H9 (cell line): ENCODE measurements around the gene CCS. TPM values are rescaled to one million over a fixed set of nuclear protein-coding genes. Genes with fewer than 3 reads are reported as not detected.

Experiments
- DNase-seq: peaks from one replicate; pipeline ENCODE4 v3.0.0-alpha.2; 2017
- H2AFZ ChIP-seq: one replicate; pipeline ENCODE4 v1.6.1; 2013; ENCODE audit warnings: mild to moderate bottlenecking, low read length, control low read depth, moderate library complexity
- H2AK5ac ChIP-seq: 2 replicates; pipeline ENCODE4 v1.6.1; 2013; ENCODE audit warnings: low read length, control low read depth, mixed read lengths; ENCODE audit not compliant: insufficient read length
- H2BK120ac ChIP-seq: one replicate; pipeline ENCODE4 v1.6.1; 2013; ENCODE audit warnings: low read depth, mild to moderate bottlenecking, low read length, control low read depth, inconsistent platforms; ENCODE audit not compliant: poor library complexity, severe bottlenecking
- H2BK12ac ChIP-seq: 2 replicates; pipeline ENCODE4 v1.6.1; 2013; ENCODE audit warnings: low read length, control low read depth, mixed read lengths, low read depth; ENCODE audit not compliant: insufficient read length
- H2BK15ac ChIP-seq: 2 replicates; pipeline ENCODE4 v1.6.1; 2013; ENCODE audit warnings: low read depth, low read length, control low read depth
- H2BK20ac ChIP-seq: one replicate; pipeline ENCODE4 v1.6.1; 2013; ENCODE audit warnings: low read depth, mild to moderate bottlenecking, low read length, control low read depth, inconsistent platforms; ENCODE audit not compliant: poor library complexity, severe bottlenecking
- H2BK5ac ChIP-seq: 2 replicates; pipeline ENCODE4 v1.6.1; 2013; ENCODE audit warnings: low read length, control low read depth, mixed read lengths; ENCODE audit not compliant: insufficient read length
- H3K14ac ChIP-seq: 2 replicates; pipeline ENCODE4 v1.6.1; 2013; ENCODE audit warnings: low read length, control low read depth; ENCODE audit not compliant: insufficient read depth
- H3K18ac ChIP-seq: 2 replicates; pipeline ENCODE4 v1.6.1; 2013; ENCODE audit warnings: low read depth, mild to moderate bottlenecking, mixed read lengths, low read length, control low read depth; ENCODE audit not compliant: insufficient read length
- H3K23ac ChIP-seq: 2 replicates; pipeline ENCODE4 v1.6.1; 2013; ENCODE audit warnings: low read length, control low read depth, mixed read lengths, low read depth; ENCODE audit not compliant: insufficient read length
- H3K23me2 ChIP-seq: 2 replicates; pipeline ENCODE4 v1.6.1; 2013; ENCODE audit warnings: low read depth, mild to moderate bottlenecking, mixed read lengths, low read length, control low read depth; ENCODE audit not compliant: insufficient read length, poor library complexity, severe bottlenecking
- H3K27ac ChIP-seq: 2 replicates; pipeline ENCODE4 v1.5.1; 2013; ENCODE audit warnings: low read length, control low read depth, mixed read lengths, low read depth; ENCODE audit not compliant: insufficient read length
- H3K27me3 ChIP-seq: 2 replicates; pipeline ENCODE4 v1.6.1; 2013; ENCODE audit warnings: low read length, control low read depth, inconsistent platforms; ENCODE audit not compliant: insufficient read depth
- H3K4ac ChIP-seq: 2 replicates; pipeline ENCODE4 v1.6.1; 2013; ENCODE audit warnings: low read depth, mild to moderate bottlenecking, control low read depth, inconsistent platforms, low read length, moderate library complexity
- H3K4me1 ChIP-seq: 2 replicates; pipeline ENCODE4 v1.6.1; 2013; ENCODE audit warnings: low read length, control low read depth, inconsistent platforms; ENCODE audit not compliant: insufficient read depth
- H3K4me2 ChIP-seq: 2 replicates; pipeline ENCODE4 v1.6.1; 2013; ENCODE audit warnings: low read length, control low read depth, mixed read lengths; ENCODE audit not compliant: insufficient read length, insufficient read depth
- H3K56ac ChIP-seq: 2 replicates; pipeline ENCODE4 v1.6.1; 2013; ENCODE audit warnings: low read depth, mild to moderate bottlenecking, mixed read lengths, low read length, control low read depth; ENCODE audit not compliant: insufficient read length
- H3K79me1 ChIP-seq: 2 replicates; pipeline ENCODE4 v1.6.1; 2013; ENCODE audit warnings: low read depth, mild to moderate bottlenecking, moderate library complexity, low read length, control low read depth, inconsistent platforms; ENCODE audit not compliant: insufficient read depth, poor library complexity, severe bottlenecking
- H3K79me2 ChIP-seq: 2 replicates; pipeline ENCODE4 v1.6.1; 2013; ENCODE audit warnings: low read length, control low read depth, inconsistent platforms; ENCODE audit not compliant: insufficient read depth
- H3K9ac ChIP-seq: 2 replicates; pipeline ENCODE4 v1.6.1; 2013; ENCODE audit warnings: low read length, control low read depth, mixed read lengths; ENCODE audit not compliant: insufficient read length; ENCODE audit errors: extremely low read depth
- H3K9me3 ChIP-seq: one replicate; pipeline ENCODE4 v1.6.1; 2013; ENCODE audit warnings: low read depth, low read length, inconsistent platforms; ENCODE audit not compliant: control insufficient read depth
- H3T11ph ChIP-seq: one replicate; pipeline ENCODE4 v1.6.1; 2013; ENCODE audit warnings: mild to moderate bottlenecking, low read length, control low read depth, inconsistent platforms
- H4K20me1 ChIP-seq: one replicate; pipeline ENCODE4 v1.6.1; 2013; ENCODE audit not compliant: control insufficient read depth, insufficient read length, insufficient read depth
- H4K5ac ChIP-seq: 2 replicates; pipeline ENCODE4 v1.6.1; 2013; ENCODE audit warnings: low read depth, mild to moderate bottlenecking, mixed read lengths, low read length, control low read depth; ENCODE audit not compliant: insufficient read length
- H4K8ac ChIP-seq: replicated peaks from 2 replicates; pipeline ENCODE4 v1.6.1; 2013; ENCODE audit warnings: low read length, control low read depth, mixed read lengths, low read depth; ENCODE audit not compliant: insufficient read length
- H4K91ac ChIP-seq: 2 replicates; pipeline ENCODE4 v1.6.1; 2013; ENCODE audit warnings: low read depth, mild to moderate bottlenecking, moderate library complexity, mixed read lengths, low read length, control low read depth; ENCODE audit not compliant: insufficient read length
- H3K27ac Mint-ChIP-seq, 3 experiments: 2 replicates in 2 of 3; 3 replicates in 1 of 3; pipeline ENCODE4 v1.8.0; 2020 to 2021; ENCODE audit warnings: mixed read lengths in 3 of 3, mild to moderate bottlenecking in 1 of 3, moderate library complexity in 1 of 3
- H3K27me3 Mint-ChIP-seq: 2 replicates; pipeline ENCODE4 v1.8.0; 2021; ENCODE audit warnings: low read depth, mild to moderate bottlenecking, moderate library complexity, mixed read lengths
- H3K36me3 Mint-ChIP-seq, 3 experiments: 2 replicates in 2 of 3; 3 replicates in 1 of 3; pipeline ENCODE4 v1.8.0; 2020 to 2021; ENCODE audit warnings: low read depth in 3 of 3, mixed read lengths in 3 of 3; ENCODE audit not compliant: insufficient read depth in 1 of 3
- H3K4me1 Mint-ChIP-seq, 2 experiments: 2 replicates each; pipeline ENCODE4 v1.8.0; 2020; ENCODE audit warnings: mixed read lengths in 2 of 2
- H3K4me3 Mint-ChIP-seq, 2 experiments: 2 replicates in 1 of 2; 3 replicates in 1 of 2; pipeline ENCODE4 v1.8.0; 2020 to 2021; ENCODE audit warnings: mild to moderate bottlenecking in 2 of 2, mixed read lengths in 2 of 2, moderate library complexity in 1 of 2
- H3K9me3 Mint-ChIP-seq, 2 experiments: 2 replicates in 1 of 2; 3 replicates in 1 of 2; pipeline ENCODE4 v1.8.0; 2020; ENCODE audit warnings: mild to moderate bottlenecking in 2 of 2, mixed read lengths in 2 of 2, moderate library complexity in 1 of 2
- CTCF ChIP-seq: fragments of 200-600 bp; sonication (generic); conservative IDR thresholded peaks from 3 replicates; pipeline ENCODE4 v1.8.0; 2021; ENCODE audit warnings: antibody characterized with exemption, mild to moderate bottlenecking
- WGBS: extraction: QIAGEN DNeasy Blood & Tissue Kit; methylation state at CpG from one replicate; pipeline ENCODE4 v1.1.7; 2013; ENCODE audit warnings: missing lambda C conversion rate, low lambda C conversion rate, mixed read lengths; ENCODE audit not compliant: insufficient read length; ENCODE audit errors: extremely low coverage; 5-methylcytosine and 5-hydroxymethylcytosine counted together
- total RNA-seq: library from RNA; stranded (reverse); gene quantifications from 2 replicates; pipeline ENCODE4 v1.2.1, GENCODE V29; 2021

CCS gene
- total RNA-seq, 1 experiment from 2014 or later: 61.1 TPM

DNA sequence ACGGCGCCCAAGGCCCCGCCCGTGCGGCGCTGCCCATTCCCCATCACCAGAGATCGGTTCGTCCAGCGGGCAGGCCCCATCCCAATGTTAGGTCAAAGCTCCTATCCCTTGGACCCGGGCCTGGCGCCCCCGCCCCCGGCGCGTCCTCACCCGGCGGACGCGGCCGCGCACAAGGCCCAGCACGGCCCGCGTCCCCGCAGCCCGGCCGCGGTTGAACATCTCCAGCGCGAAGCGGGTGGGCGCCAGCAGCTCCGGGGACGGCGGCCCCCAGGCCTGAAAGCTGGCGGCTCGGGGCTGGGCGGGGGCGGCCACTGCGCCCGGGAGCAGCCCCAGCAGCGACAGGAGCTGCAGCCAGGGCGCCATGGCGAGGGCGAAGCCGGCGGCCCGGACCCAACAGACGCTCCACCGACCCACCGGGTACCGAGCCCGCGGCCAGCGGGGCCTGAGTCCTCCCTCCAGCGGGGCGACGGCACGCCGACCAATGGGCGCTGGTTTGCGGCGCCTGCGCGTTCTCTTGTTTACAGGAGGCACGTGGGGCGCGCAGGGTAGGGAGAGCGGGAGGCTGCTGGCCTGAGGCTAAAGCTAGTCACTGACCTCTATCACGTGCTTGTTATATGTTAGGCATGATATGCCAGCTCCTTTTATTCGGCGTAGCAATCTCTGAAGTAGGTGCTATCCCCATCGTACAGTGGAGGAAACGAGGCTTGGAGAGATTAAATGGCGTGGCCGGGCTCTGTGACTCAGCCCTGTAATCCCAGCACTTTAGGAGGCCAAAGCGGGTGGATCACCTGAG lies 24.7 kb upstream of the CCS start, which contains the start of gene CTSF:
TSS of gene CTSF (minus strand) at position 483 of the 793 bp plus-strand sequence. CDS start at position 363, 120 bp downstream.
- Mint-ChIP-seq H3K9me3 (peaks cover 8 to 13% of the 10 kb centered on the region in 2 experiments), H3K27ac (peak within 1 kb of the TSS; percentile 96 to 100 (median 98); a peak in 6 of 7 replicates), H3K27me3 (peaks cover 2% of the 10 kb centered on the region), H3K4me3 (no peak within 1 kb of the TSS), H3K4me1 (peaks cover 25 to 33% of the 10 kb centered on the region in 2 experiments), H3K36me3 (peaks cover 2 to 18% (median 6%) of the 10 kb centered on the region in 3 experiments; a peak in 6 of 7 replicates)
- no CpG with 5 or more reads among the region's 77 CpGs for WGBS
- Histone ChIP-seq H3K4me2 (no peak within 1 kb of the TSS), H3K27ac (no peak within 1 kb of the TSS), H3K23ac (no peak within 1 kb of the TSS), H3K56ac (no peak within 1 kb of the TSS), H3K9ac (no peak within 1 kb of the TSS), H4K91ac (no peak within 1 kb of the TSS), H2AFZ (no peak within 1 kb of the TSS), H2AK5ac (no peak within 1 kb of the TSS), H2BK12ac (no peak within 1 kb of the TSS), H3K18ac (peak within 1 kb of the TSS; percentile 34), H3K9me3 (no peaks in the 10 kb centered on the region), H2BK15ac (no peak within 1 kb of the TSS), H2BK120ac (no peak within 1 kb of the TSS), H3K4me1 (peaks cover 11% of the 10 kb centered on the region), H3K23me2 (no peaks in the 10 kb centered on the region), H3K79me1 (no peaks in the 10 kb centered on the region), H3T11ph (no peak within 1 kb of the TSS), H3K79me2 (no peaks in the 10 kb centered on the region), H4K8ac (no peak within 1 kb of the TSS), H3K4ac (no peak within 1 kb of the TSS), H4K5ac (no peak within 1 kb of the TSS), H3K14ac (peak within 1 kb of the TSS; percentile 58; the same call in 1 of the 2 replicates), H4K20me1 (no peaks in the 10 kb centered on the region), H2BK20ac (no peak within 1 kb of the TSS), H3K27me3 (no peaks in the 10 kb centered on the region), H2BK5ac (no peak within 1 kb of the TSS)
- TF ChIP-seq CTCF: no peak
- peak; percentile 67 for DNase-seq
